ENCODE results near the gene F10.

Gene F10

GRCh38 chr13:113151745-113152690 is 29.4 kb downstream of the F10 start:
- no peak overlapping the region for H3K4me3 ChIP-seq (replicated peaks; ENCODE audit: low read depth, low read length)
- no peak for DNase-seq (ENCODE audit: extremely low read depth, low read depth)
- TF ChIP-seq CTCF (IDR thresholded peaks at IDR 0.05; ENCODE audit: low read depth, low read length, missing control alignments): no peak

GRCh38 chr13:113152691-113152983 is 30.0 kb downstream of the F10 start:
- TF ChIP-seq CTCF (IDR thresholded peaks at IDR 0.05; ENCODE audit: low read depth, low read length, missing control alignments): no peak
- H3K4me3 ChIP-seq (replicated peaks; ENCODE audit: low read depth, low read length): no peak overlapping the region
- DNase-seq (ENCODE audit: extremely low read depth, low read depth): no peak

- DNase-seq (ENCODE audit: extremely low read depth, low read depth): no peak
- H3K4me3 ChIP-seq (replicated peaks; ENCODE audit: low read depth, low read length): peak overlapping the region; percentile 32
- no peak for TF ChIP-seq CTCF (IDR thresholded peaks at IDR 0.05; ENCODE audit: low read depth, low read length, missing control alignments)
These were observed 30.6 kb downstream of the F10 start for GRCh38 chr13:113152984-113153809.

- TF ChIP-seq CTCF (IDR thresholded peaks at IDR 0.05; ENCODE audit: low read depth, low read length, missing control alignments): no peak
- no peak for DNase-seq (ENCODE audit: extremely low read depth, low read depth)
These were observed 31.5 kb downstream of the F10 start for GRCh38 chr13:113153810-113154748.

GRCh38 chr13:113155201-113155600 is 32.6 kb downstream of the F10 start:
- H3K4me3 ChIP-seq (replicated peaks; ENCODE audit: low read depth, low read length): no peak overlapping the region
- no peak for TF ChIP-seq CTCF (IDR thresholded peaks at IDR 0.05; ENCODE audit: low read depth, low read length, missing control alignments)
- DNase-seq (ENCODE audit: extremely low read depth, low read depth): no peak

More at GRCh38 chr13:113153810-113154748, 31.5 kb downstream of the F10 start:
- H3K4me3 ChIP-seq (replicated peaks; ENCODE audit: low read depth, low read length): peak overlapping the region; percentile 32

GRCh38 chr13:113155982-113156655 is 33.5 kb downstream of the F10 start:
- H3K4me3 ChIP-seq (replicated peaks; ENCODE audit: low read depth, low read length): no peak overlapping the region
- TF ChIP-seq CTCF (IDR thresholded peaks at IDR 0.05; ENCODE audit: low read depth, low read length, missing control alignments): no peak
- no peak for DNase-seq (ENCODE audit: extremely low read depth, low read depth)

Measured in HFF-Myc (cell line).